HFFc6 (cell line): ENCODE results near the gene SUB1. TPM values are rescaled to one million over a fixed set of nuclear protein-coding genes. Genes with fewer than 3 reads are reported as not detected.
A peak's percentile ranks its signal among the peaks of the same experiment; 100 is the strongest.

Experiments
- DNase-seq: peaks from one replicate; pipeline ENCODE4 v3.0.0-alpha.2; 2018
- H3K27ac Mint-ChIP-seq: 2 replicates; pipeline ENCODE4 v1.8.0; 2020; ENCODE audit warnings: mild to moderate bottlenecking, mixed read lengths
- H3K27me3 Mint-ChIP-seq: 2 replicates; pipeline ENCODE4 v1.8.0; 2021; ENCODE audit warnings: mild to moderate bottlenecking, moderate library complexity, mixed read lengths; ENCODE audit not compliant: insufficient read depth
- H3K36me3 Mint-ChIP-seq: 2 replicates; pipeline ENCODE4 v1.8.0; 2021; ENCODE audit warnings: low read depth, mixed read lengths
- H3K4me1 Mint-ChIP-seq: 2 replicates; pipeline ENCODE4 v1.8.0; 2020; ENCODE audit warnings: low read depth, mixed read lengths
- H3K4me3 Mint-ChIP-seq: 2 replicates; pipeline ENCODE4 v1.8.0; 2020; ENCODE audit warnings: mild to moderate bottlenecking, moderate library complexity, mixed read lengths
- H3K9me3 Mint-ChIP-seq: 2 replicates; pipeline ENCODE4 v1.8.0; 2020; ENCODE audit warnings: mild to moderate bottlenecking, mixed read lengths
- total RNA-seq, 6 experiments: library from RNA; stranded (reverse); fragmentation: NEBNext Ultra II Directional; extraction: Animal tissue kit (Norgen Biotek cat#: 25700); gene quantifications; 2 replicates in 1 of 6; 3 replicates in 5 of 6; pipeline ENCODE4 v1.2.3, GENCODE V29; 2021
- TF ChIP-seq, protein P1 (sequence below): fragments of 200-600 bp; sonication (generic); IDR thresholded peaks from 2 replicates; pipeline ENCODE4 v1.5.0; 2021; ENCODE audit warnings: antibody characterized with exemption, mild to moderate bottlenecking

Gene SUB1
- total RNA-seq, 6 experiments from 2014 or later = 288 to 354 (median 319) TPM

DNA sequence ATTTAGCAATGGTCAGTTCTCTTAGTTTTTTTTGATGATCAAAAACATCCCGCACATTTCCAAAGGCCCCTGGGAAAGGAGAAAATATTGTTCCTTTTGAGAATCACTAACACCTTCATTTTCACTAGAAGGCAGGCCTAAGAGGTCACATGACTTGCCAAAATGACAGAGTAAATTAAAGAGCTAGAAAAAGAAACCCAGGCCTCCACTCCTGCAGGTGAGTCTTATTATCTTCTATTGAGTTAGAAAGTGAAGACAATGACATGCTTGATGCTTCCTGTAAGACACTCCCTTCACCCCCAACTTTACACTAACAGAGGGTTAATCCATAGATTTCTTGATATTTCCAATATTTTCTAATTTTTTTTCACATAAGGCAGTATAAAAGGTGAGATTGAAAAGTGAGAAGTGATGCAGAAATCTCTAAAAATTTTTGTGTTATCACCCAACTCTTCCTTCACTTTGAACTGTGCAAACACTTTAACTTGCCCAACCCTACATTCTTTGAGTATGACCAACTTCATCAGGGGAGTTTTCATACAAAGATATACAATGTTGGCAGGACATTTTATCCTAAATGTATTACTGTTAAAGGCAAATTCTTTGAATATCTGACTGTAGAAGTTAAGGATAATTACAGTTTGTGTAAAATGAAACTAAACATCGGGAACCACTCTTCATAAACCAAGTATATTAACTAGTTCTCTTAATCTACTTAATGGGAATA lies 57.1 kb downstream of the SUB1 start:
- DNase-seq = peak; percentile 27
- peaks cover 27% of the 10 kb centered on the region for H3K4me1 Mint-ChIP-seq
- no peaks in the 10 kb centered on the region for H3K27me3 Mint-ChIP-seq
- H3K36me3 Mint-ChIP-seq = 0 out of 2 replicates have a peak, but pooled peaks cover 8% of the 10 kb centered on the region
- H3K9me3 Mint-ChIP-seq = no peaks in the 10 kb centered on the region
- TF ChIP-seq, protein P1, sequence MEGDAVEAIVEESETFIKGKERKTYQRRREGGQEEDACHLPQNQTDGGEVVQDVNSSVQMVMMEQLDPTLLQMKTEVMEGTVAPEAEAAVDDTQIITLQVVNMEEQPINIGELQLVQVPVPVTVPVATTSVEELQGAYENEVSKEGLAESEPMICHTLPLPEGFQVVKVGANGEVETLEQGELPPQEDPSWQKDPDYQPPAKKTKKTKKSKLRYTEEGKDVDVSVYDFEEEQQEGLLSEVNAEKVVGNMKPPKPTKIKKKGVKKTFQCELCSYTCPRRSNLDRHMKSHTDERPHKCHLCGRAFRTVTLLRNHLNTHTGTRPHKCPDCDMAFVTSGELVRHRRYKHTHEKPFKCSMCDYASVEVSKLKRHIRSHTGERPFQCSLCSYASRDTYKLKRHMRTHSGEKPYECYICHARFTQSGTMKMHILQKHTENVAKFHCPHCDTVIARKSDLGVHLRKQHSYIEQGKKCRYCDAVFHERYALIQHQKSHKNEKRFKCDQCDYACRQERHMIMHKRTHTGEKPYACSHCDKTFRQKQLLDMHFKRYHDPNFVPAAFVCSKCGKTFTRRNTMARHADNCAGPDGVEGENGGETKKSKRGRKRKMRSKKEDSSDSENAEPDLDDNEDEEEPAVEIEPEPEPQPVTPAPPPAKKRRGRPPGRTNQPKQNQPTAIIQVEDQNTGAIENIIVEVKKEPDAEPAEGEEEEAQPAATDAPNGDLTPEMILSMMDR = no peak
- H3K4me3 Mint-ChIP-seq = peak overlapping the region; percentile 74
- H3K27ac Mint-ChIP-seq = peak overlapping the region; percentile 31; the same call in 1 of the 2 replicates

DNA sequence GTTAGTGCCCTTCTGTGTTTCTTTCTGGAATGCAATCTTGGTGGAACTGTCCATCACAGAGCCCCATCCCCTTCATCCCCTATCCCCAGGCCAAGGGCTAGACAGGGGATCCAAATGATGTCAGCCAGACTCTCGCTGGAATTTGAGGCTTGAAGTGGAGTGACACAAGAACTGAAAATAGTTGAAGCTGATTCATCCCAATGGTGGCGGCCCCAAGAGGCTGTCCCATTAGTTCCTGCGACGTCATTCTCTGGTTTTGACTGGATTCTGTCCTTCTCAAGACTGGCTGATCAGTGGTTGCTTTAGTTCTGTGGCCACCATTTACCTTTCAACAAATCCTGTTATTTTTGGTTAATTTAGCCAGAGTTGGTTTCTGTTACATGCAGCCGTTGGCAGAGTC lies 59.9 kb downstream of the SUB1 start:
- H3K27ac Mint-ChIP-seq = no peak overlapping the region
- peaks cover 2% of the 10 kb centered on the region for H3K27me3 Mint-ChIP-seq
- peaks cover 23% of the 10 kb centered on the region for H3K4me1 Mint-ChIP-seq
- DNase-seq = no peak
- H3K9me3 Mint-ChIP-seq = no peaks in the 10 kb centered on the region
- TF ChIP-seq, protein P1 = no peak
- H3K36me3 Mint-ChIP-seq = 0 out of 2 replicates have a peak, but pooled peaks cover 9% of the 10 kb centered on the region
- no peak overlapping the region for H3K4me3 Mint-ChIP-seq

DNA sequence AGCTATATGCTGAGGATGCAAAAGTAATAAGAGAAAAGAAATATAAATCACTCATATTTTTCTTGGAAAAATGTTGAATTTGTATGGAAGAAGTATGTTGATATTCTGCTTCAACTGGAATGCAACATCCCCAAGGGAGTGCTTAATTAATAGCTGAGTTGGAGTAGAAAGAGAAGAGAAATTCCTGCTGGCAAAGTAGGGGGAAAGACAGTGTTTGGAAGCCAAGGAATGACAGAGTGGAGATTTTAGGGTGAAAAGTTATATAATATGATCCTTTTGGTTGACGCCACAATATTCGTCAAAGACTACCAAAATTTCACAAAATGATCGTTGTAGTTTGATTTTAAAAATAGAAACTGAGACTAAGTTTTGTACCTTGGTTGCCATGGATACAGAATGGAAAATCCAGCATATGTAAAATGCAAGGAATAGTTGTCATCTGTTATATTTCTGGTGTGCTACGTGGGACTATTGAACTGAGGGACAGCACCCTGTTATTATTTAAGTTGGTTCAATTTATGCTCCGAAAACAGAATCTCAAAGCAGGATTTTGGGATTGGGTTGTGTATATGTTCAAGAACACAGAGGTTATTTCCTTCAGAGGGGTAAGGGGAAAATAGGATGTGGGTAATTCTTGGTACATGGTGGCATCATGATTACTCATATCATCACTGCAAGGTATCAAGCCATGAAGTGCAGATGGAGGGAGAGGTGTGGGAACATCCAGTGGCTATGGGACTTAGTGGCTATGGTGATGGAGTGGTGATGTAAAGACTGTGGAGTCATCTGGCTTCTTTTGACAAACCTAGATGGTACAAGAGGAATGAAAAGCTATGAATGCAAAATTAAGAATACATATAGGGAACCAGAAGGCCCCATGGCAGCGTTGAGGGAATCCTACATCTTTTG lies 61.0 kb downstream of the SUB1 start:
- Mint-ChIP-seq H3K9me3 (no peaks in the 10 kb centered on the region), H3K36me3 (0 out of 2 replicates have a peak, but pooled peaks cover 4% of the 10 kb centered on the region), H3K27me3 (peaks cover 2% of the 10 kb centered on the region), H3K4me1 (peaks cover 17% of the 10 kb centered on the region), H3K4me3 (no peak overlapping the region), H3K27ac (no peak overlapping the region)
- DNase-seq = no peak
- TF ChIP-seq, protein P1 = no peak

DNA sequence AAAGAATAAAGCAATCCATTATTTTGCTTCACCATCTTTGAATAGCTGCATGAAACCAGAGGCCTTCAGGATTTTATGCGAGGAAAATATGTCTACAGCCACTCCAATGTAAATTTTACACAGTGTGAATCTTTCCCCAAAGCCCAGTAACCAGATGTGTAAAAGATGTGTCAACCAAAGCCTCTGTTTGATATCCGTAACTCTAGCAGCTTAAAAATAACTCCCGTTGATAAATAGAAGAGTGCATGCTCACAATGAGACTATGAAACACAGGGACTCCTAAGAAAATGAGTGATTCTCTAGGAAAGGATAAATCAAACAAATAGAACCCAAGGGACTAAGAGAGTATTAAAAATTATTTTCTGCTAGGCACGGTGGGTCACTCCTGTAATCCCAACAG lies 65.7 kb downstream of the SUB1 start:
- Mint-ChIP-seq H3K4me3 (no peak overlapping the region), H3K27ac (no peak overlapping the region), H3K27me3 (peaks cover 4% of the 10 kb centered on the region), H3K4me1 (no peaks in the 10 kb centered on the region), H3K9me3 (peaks cover 8% of the 10 kb centered on the region), H3K36me3 (0 out of 2 replicates have a peak, but pooled peaks cover 4% of the 10 kb centered on the region)
- DNase-seq = no peak
- TF ChIP-seq, protein P1 = no peak

DNA sequence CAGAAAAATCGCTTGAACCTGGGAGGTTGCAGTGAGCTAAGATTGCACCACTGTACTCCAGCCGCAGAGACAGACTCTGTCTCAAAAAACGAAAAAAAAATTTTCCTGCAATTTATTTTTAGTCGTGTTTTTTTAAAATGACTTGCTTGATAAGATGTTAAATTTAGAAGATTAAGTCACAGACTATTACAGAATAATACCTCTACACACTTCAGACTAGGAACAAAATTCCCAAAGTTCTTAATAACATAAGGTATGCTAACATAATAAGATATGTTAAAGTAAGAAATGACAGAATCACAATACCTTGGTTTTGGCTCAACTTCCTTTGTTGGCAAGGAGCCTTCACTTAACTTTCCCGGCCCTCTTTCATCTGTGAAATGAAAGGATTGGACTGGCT lies 66.3 kb downstream of the SUB1 start:
- H3K27me3 Mint-ChIP-seq = peaks cover 6% of the 10 kb centered on the region
- 0 out of 2 replicates have a peak, but pooled peaks cover 4% of the 10 kb centered on the region for H3K36me3 Mint-ChIP-seq
- no peak overlapping the region for H3K4me3 Mint-ChIP-seq
- no peak for DNase-seq
- TF ChIP-seq, protein P1 = no peak
- H3K27ac Mint-ChIP-seq = no peak overlapping the region
- H3K4me1 Mint-ChIP-seq = no peaks in the 10 kb centered on the region
- peaks cover 14% of the 10 kb centered on the region for H3K9me3 Mint-ChIP-seq

Other genes with a start within 250 kb of the SUB1 start
- 10 to 100 TPM; 69.3 to 79.0 (median 75.9) TPM for gene ZFR, start 140.8 kb upstream of the SUB1 start, total RNA-seq
- 10 to 100 TPM; 23.8 to 56.3 (median 25.5) TPM for gene NPR3, start 125.8 kb downstream of the SUB1 start, total RNA-seq